Jurkat, Clone E6-1 (cell line): ENCODE measurements around the gene MRFAP1L1. TPM values are rescaled to one million over a fixed set of nuclear protein-coding genes. Genes with fewer than 3 reads are reported as not detected.
A peak's percentile ranks its signal among the peaks of the same experiment; 100 is the strongest.
"Not testable (repeated sequence)": the region's sequence is repeated elsewhere in the genome, so short reads cannot be mapped to it uniquely, and the experiment has no call there.

ENCODE experiments used
- DNase-seq: peaks from one replicate; pipeline ENCODE4 v3.0.0-alpha.2; 2011; ENCODE audit warnings: low read depth, low spot score
- H3K4me3 ChIP-seq: 2 replicates; pipeline ENCODE4 v1.5.1; 2011; ENCODE audit warnings: mild to moderate bottlenecking, low read length, control low read depth, moderate library complexity
- polyA plus RNA-seq: library from polyadenylated mRNA; unstranded; fragments of >200 nt; gene quantifications from one replicate; pipeline ENCODE4 v1.2.1, GENCODE V29; 2012; ENCODE audit warnings: missing spikeins; ENCODE audit not compliant: insufficient read length, insufficient read depth

MRFAP1L1 gene
- 58.2 TPM for polyA plus RNA-seq

DNA sequence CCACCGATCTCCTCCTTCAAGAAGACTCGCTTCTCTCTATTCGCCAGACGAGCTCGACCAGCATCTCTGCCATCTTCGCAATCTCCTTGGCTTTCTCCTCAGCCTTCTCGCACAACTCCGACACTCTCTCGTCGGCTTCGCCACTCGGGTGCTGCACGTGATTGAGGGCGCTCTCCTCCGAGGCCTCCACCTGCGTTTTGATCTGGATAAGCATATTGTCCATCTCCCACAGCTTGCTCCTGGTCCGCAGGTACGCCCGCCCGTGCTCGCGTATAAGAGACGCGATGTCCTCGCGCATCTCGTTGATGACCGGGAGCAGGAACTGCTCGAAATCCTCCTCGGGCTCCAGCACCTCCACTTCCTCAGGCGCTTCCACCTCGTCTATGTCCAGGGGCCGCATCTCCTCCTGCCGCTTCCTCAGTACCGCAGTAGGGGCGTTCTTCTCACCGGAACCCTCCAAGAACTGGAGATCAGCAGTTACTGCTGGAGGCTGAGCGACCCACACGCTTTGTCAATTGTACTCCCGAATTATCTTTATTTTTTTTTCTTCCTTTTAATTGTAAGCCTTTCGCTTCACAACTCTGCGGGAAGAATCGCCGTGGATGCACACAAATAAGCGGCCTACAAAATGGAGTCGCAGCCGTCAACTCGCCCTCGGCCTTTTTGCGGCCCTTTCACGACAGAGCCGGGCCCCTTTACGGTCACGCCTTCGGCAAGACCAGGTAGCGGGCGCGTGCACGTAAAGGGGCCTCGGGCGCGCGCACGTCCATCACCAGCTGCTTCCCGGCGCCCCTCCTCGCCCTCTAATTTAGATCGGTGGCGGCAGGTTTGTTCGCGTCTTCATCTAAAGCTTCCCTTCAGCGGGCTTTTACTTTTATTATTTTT is at the start of gene MRFAP1L1:
Gene MRFAP1L1, minus strand, starts transcription at position 636 of the 885 bp plus-strand sequence. Its CDS starts 236 bp downstream, at position 400.
- H3K4me3 ChIP-seq, result peak within 1 kb of the TSS; percentile 93
- peak; percentile 97 for DNase-seq

DNA sequence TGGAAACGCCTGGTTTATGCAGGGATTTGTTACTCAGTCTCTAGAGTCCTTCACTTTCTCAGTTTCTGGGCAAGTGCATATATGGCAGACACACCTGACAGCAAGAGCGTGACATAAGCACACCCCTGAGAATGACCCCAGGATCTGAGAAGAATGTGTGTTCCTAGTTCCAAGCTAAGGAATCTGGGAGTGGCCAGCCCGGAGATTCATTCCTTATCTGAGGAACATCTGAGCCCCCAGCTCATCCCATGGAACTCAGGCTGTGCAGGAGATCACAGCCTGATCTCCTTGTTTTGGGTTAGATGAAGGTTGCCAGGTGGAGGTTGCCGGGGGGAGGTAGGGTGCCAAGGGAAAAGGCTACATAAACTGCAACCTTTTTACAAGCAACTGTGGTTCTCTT is 49.1 kb upstream of the MRFAP1L1 start:
- DNase-seq, result no peak
- no peak overlapping the region for H3K4me3 ChIP-seq

DNA sequence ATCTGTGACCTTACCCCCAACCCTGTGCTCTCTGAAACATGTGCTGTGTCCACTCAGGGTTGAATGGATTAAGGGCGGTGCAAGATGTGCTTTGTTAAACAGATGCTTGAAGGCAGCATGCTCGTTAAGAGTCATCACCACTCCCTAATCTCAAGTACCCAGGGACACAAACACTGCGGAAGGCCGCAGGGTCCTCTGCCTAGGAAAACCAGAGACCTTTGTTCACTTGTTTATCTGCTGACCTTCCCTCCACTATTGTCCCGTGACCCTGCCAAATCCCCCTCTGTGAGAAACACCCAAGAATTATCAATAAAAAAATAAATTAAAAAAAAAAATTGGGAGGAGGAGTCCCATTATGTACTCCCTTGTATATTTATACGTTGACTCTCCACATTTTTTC is 46.7 kb upstream of the MRFAP1L1 start:
- H3K4me3 ChIP-seq, DNase-seq: not testable (repeated sequence)

DNA sequence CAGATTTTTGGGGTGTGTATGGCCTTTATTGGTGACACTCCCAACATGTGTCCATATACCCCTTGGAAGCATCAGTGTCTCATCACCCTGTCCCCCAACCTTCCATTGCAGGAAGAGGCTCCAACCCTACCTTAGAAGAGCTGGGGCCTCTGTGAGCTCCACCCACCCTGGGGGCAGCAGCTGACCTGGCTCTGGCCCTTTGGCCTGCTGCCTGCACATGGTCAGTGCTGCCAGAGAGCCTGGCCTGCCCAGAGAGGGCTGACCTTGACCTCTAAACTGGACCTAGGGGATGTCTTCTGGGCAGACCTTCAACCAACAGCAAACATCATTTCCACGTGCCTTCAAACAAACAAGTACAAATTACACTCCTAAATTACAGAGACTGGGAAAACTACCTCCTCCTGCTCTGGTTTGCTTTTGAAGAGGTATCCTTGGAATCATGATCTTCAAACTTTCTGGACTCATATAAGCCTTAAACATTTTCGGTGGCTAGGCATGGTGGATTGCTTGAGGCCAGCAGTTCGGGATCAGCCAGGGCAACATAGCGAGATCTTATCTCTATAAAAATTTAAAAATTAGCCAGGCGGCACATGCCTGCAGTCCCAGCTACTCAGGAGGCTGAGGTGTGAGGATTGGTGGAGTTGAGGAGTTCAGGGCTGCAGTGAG is 45.6 kb upstream of the MRFAP1L1 start:
- DNase-seq, result no peak
- H3K4me3 ChIP-seq, result no peak overlapping the region

DNA sequence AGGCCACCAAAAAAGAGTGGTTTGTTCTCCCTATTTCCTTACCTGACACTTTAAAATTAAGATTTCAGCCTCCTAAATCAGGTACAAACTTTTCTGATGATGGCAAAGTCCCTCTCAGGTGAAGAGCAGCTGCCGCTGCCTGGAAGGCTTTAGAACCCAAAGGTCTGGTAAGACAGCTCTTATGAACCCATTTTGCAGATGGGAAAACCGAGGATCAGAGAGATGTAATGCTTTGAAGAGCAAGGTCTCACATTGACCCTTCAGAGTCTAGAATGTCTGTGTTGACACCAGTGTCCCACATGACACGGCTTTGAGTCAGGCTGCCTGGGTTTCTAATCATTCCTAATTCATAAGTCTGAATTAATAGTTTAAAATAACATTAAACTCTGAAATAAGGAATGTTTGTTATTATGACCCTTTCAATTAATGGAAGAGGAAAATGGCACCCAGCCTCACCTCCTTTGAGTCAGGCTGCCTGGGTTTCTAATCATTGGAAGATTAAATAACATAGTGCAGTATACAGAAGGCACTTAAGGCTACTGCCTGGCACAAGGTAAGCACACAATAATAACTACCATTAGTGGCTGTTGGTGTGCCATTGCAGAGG is 44.9 kb upstream of the MRFAP1L1 start:
- no peak overlapping the region for H3K4me3 ChIP-seq
- no peak for DNase-seq

DNA sequence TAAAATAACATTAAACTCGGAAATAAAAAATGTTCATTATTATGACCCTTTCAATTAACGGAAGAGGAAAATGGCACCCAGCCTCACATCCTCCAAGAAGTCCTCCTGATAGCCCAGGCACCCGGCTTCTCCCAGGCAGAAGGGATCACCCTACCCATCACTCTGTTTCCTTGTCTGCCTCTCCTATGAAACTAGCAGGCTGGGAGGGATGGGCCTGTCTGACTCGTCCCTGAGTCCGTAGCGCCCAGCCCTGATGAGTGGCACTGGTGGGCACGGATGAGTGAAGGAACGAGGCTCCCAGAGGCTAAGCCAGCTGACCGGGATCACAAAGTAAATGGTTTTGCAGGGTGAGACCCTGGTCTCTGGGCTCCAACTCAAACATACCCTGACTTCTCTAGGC is 44.2 kb upstream of the MRFAP1L1 start:
- DNase-seq, result no peak
- H3K4me3 ChIP-seq, result no peak overlapping the region

DNA sequence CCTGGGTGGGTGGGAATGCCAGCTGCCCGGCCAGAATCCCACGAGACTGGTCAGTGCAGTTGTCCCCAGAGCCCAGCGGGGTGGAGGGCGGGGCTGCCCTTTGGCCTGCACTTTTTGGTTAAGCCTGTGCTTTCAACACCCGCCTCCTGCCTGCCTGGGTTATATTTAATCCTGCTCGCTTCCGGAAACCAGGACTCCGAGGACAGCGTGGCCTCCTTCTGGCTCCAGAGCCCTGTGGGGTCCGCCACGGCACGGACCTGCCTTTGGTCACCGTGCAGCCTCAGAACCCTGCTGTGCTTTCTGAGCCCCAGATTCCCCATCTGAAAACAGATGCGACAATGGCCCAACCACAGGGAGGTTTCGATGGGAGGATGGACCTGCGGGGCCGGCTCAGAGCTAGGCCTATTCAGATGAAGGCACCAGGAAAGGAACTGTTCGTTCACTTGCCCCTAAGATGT is 43.5 kb upstream of the MRFAP1L1 start:
- no peak overlapping the region for H3K4me3 ChIP-seq
- no peak for DNase-seq

DNA sequence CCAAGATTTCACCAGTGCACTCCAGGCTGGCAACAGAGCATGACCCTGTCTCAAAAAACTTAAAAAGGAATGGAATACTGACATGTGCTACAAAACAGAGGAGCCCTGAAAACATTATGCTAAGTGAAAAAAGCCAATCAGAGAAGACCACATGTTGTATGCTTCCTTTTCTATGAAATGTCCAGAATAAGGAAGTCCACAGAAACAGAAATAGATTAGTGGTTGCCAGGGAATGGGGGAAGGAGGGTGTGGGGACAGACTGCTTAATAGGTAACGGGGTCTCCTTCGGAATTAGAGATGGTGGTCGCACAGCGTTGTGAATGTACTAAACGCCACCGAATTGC is 42.8 kb upstream of the MRFAP1L1 start:
- H3K4me3 ChIP-seq, result no peak overlapping the region
- DNase-seq, result no peak

DNA sequence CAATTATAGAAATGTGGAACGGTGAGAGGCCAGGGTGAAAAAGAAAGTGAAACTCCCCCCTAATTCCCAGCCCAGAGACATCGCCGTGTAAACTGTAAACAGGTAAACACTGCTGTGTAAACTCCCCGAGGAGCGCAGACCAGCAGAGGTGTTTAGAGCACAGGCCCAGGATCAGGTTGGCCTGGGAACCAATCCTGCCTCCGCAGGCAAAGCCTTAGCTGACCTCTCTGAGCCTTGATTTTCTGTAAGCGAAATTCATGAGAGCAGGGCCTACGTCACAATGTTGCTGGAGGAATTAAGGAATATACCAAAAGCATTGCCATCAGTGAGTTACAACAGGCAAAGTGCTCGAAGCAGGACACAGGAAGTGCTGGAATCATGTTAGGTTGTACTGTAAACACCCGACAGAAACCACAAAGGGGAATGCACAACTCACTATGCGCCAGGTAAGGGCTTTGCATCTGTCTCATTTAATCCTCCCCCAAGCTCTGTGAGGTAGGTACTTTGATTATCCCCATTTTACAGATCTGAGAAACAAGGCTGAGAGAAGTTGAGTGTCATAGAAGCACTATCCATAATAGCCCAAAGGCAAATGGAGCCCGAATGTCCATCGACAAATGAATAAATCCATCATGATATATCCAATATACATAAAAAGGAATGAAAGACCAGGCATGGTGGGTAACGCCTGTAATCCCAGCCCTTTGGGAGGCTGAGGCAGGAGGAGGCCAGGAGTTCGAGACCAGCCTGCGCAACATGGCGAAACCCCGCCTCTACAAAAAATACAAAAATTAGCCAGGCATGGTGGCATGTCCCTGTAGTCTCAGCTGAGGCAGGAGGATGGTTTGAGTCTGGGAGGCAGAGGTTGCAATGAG is 42.2 kb upstream of the MRFAP1L1 start:
- no peak overlapping the region for H3K4me3 ChIP-seq
- DNase-seq, result no peak

DNA sequence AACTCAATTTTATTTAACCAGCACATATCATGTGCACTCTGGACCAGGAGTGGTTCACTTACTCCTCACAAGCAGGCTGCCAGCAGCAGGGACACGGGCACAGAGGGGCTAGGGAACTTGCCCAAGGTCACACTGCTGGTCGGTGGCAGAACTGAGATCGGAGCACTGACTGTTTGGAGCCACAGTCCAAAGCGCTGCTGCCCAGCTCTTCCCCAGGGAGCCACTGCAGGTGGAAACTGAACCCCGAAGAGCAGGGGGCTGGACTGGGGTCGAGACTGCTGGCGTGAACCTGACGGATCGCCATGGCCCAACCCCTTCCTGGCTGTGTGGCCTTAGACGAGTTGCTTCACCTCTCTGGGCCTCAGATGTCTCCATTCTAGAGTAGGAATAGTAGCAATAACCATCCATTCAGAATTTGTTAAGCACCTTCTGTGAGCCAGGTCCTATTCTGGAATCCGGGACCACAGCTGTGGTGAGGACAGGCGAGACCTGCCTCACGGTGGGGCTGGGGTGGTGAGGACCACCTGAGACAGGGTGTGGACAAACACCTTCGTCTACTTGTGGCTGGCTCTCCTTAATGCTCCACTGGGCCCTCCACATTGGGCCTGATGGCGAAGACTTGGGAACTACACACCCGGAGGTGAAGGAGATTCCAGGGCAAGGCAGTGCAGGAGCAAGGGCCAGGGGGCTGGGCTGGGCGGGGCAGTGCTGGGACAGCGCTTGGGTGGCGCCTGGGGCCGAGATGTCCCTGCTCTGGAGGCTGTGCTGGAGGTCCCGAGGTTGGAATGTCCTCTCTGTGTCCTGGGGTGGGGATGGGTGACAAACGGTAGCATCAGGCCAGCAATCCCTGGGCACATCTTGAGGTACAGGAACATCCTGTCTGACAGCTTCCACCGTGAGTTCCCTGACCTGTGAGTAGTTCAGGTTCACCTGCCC is 40.9 kb upstream of the MRFAP1L1 start:
- no peak for DNase-seq
- no peak overlapping the region for H3K4me3 ChIP-seq

DNA sequence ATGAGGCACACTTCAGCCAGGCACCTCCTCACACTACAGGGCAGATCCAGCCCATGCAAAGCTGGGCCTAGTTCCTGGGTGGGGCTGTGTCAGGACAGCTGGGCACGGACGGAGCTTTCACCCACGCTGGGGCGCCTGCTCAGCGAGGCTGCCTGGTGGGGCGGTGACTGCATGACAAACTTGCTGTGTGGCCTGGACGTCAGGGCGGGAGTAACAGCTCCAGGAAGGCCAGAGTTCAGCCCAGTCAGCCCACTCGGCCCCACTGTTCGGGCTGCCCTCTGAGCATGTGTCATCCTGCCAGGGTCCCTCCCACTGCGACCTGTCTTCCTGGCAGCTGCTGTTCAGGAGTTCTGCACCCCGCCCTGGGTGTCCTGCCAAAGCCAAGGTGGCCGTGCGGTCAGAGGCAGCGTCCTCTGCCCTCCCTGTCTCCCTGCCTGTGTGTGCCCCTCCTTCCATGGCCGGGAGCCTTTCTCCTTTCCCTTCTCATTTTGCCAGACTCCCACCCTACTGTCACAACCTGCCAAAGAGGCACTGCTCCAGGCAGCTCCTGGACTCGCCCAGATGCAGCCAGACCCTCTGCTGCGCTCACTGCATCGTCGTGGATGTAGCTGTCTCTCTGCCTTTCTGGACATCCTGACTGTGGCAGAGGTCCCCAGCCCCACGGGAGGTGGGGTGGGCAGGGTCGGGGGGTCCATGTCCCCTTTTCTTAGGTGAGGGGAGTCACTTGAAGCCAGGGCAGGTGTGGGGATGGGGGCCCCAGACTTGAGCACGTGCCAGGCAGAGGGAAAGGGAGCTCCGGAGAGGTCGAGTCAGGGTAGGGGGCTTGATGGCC is 39.9 kb upstream of the MRFAP1L1 start:
- H3K4me3 ChIP-seq, result no peak overlapping the region
- no peak for DNase-seq

DNA sequence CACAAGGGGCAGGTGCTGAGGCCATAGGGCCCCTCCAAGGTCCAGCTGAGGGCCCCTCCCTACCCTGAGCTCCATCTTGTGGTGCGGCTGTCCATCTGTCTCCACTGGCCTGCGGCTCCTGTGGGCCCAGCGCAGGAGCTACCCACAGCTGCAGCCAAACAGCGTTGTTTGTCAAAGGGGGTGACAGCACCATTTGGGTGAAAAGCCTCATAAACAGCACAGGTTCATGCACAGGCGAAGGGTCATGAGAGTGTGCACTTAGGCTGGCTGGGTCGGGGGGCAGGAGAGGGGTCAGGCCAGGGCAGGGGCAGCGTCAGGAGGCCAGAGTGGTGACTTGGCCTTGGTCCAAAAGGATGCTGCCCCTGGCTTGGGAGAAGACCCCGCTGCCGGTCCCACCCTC is 38.6 kb upstream of the MRFAP1L1 start:
- DNase-seq, result no peak
- no peak overlapping the region for H3K4me3 ChIP-seq

DNA sequence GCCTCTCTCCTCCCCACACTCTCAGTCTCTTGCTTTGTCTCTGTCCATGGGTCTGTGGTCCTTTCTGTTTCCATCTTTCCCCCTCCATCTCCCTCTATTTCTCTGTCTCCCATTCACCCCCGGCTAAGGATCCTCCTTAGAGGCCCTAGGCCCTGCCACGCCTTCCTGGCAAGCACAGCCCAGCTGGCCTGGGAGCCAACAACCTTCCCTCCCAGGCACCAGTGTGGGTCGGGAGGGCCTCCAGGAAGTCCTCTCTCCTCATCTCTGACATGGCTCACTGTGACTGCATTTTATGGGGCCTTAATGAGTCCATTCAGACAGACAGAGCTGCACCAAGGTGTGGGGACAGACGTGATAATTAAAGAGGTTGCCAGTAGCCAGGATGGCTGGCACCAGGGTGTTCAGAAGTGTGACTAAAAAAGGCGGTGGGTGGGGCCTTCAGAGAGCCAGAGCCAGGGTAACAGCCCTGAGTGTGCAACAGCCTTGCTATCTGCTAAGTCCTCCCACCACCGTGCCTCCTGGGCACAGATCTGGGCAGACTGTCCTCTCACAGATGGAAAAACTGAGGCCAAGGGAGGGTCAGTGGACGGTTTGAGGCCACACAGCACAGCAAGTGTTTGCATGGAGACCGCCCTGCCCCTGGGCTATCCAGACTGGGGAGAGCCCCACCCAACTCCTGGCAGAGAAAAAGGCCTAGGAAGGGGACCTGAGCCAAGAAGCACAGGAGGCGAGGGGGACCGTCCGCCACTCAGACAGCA is 37.8 kb upstream of the MRFAP1L1 start:
- H3K4me3 ChIP-seq, result no peak overlapping the region
- DNase-seq, result no peak

DNA sequence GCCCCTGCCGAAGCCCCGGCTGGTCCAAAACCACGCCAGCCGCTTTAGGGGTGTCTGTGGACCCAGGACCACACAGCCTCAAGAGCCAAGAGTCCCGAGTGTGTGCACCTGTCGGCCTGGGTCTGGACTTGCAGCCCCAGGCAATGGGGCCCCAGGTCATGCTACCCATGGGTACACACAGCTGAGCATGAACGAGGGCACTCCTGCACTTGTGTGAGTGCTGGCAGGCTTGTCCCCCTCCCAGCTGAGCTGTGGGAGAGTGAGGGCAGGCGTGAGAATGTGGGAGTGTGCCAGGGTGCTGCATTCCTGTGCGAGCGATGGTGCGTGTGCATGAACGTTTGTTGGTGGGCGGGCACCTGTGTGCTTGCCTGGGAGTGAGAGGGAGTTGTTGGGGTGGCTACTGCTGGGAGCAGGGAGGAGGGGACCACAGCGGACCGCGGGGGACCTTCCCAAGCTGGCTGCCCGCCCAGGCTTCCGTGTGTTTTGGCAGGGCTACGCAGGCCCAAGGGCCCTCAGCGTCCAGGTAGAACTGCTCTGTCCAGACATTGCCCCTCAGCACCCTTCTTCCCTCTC is 37.1 kb upstream of the MRFAP1L1 start:
- H3K4me3 ChIP-seq, result no peak overlapping the region
- DNase-seq, result no peak

DNA sequence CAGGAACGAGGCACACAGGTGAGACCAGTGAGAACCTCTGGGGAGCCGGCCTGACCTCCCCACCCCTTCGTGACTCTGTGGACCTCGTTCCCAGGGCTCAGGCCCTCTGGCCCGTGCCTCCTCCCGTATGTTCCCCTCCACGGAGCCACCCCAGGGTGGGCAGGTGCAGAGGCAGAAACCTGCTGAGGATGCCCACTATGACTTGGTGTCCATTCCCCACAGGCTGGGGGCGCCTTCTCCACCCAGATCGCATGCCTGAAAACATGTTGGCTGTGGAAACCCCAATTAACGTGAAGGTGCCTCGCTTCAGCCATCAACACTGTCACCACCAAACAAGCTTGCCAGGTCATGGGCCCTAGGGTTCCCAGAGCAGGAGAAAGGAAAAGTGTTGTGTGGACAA is 33.3 kb upstream of the MRFAP1L1 start:
- DNase-seq, result no peak
- no peak overlapping the region for H3K4me3 ChIP-seq

DNA sequence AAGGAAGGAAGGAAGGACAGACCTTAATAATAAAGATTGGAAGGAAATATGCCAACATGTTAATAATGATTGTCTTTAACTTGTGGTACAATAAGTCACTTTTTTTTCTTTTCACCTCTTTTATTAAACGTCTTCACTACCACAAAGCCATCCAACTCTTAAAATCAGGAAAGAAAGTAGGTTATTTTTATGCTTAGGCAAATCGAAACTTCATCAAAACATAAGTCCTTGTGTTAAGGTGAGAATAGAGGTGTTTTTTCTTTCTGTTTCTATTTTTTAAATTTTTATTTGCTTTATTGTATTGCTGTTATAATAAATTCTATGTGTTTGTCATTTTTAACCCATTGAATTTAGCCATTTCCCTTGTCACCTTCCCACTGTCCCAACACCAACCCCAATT is 32.8 kb upstream of the MRFAP1L1 start:
- DNase-seq, result no peak
- H3K4me3 ChIP-seq, result no peak overlapping the region
